Urothelium cell line (cell line): ENCODE results near the gene SCN8A.

Source experiments
- DNase-seq: peaks from one replicate; pipeline ENCODE4 v3.0.0; 2011; ENCODE audit warnings: low spot score, mixed read lengths
- FAIRE-seq: peaks from 2 replicates; lab custom pipeline; 2011; peaks lifted over from hg19 to GRCh38; lab: Jason Lieb, UNC

Gene SCN8A

DNA sequence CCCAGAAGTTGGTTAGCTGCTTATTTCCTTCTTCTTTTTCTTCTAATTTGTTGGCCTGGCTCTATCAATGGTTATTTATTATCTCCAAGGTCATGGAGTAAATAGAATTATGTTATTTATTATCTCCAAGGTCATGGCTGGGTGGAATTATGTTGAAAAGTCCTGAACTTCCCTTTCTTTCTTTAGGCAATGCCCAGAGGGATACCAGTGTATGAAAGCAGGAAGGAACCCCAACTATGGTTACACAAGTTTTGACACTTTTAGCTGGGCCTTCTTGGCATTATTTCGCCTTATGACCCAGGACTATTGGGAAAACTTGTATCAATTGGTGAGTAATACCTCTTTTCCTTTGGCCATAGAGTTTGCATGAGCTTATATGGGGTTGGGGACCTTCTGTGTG lies 111.6 kb downstream of the SCN8A start:
- FAIRE-seq (no peak), DNase-seq (no peak)

DNA sequence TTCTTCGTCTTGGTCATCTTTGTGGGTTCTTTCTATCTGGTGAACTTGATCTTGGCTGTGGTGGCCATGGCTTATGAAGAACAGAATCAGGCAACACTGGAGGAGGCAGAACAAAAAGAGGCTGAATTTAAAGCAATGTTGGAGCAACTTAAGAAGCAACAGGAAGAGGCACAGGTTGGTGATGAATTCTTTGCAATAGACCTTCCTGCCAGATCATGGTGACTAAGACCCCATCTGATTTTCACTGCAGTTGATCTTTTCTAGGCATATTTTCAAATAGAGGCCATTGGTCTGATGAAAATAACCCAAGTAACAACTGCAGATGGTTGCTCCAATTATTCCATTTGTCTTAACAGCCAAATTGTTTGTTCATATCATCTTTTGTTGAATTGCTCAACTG lies 114.4 kb downstream of the SCN8A start:
- DNase-seq (no peak), FAIRE-seq (no peak)

GRCh38 chr12:51706206-51706605 lies 115.2 kb downstream of the SCN8A start:
- no peak for FAIRE-seq
- DNase-seq, result no peak

- DNase-seq (no peak), FAIRE-seq (no peak)
Observed at GRCh38 chr12:51714666-51715065, 123.6 kb downstream of the SCN8A start.

GRCh38 chr12:51717326-51717925 lies 126.4 kb downstream of the SCN8A start:
- FAIRE-seq (no peak), DNase-seq (no peak)

DNA sequence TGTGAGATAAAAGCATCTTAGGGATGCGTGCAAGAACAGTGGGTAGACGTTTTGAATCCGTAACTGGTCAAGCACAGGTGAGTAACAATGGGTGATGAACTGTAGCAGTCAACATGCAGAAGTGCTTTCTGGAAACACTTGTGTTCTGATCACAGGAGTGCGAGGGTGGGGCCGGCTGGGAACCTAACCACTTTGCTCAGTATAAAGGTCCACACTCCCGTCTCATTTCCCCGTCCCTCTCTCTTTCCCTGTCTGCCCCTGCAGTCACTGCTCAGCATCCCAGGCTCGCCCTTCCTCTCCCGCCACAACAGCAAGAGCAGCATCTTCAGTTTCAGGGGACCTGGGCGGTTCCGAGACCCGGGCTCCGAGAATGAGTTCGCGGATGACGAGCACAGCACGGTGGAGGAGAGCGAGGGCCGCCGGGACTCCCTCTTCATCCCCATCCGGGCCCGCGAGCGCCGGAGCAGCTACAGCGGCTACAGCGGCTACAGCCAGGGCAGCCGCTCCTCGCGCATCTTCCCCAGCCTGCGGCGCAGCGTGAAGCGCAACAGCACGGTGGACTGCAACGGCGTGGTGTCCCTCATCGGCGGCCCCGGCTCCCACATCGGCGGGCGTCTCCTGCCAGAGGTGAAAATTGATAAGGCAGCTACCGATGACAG lies 130.4 kb downstream of the SCN8A start:
- DNase-seq, result no peak
- no peak for FAIRE-seq

- DNase-seq (no peak), FAIRE-seq (no peak)
Observed at GRCh38 chr12:51722431-51722830, 131.4 kb downstream of the SCN8A start.

DNA sequence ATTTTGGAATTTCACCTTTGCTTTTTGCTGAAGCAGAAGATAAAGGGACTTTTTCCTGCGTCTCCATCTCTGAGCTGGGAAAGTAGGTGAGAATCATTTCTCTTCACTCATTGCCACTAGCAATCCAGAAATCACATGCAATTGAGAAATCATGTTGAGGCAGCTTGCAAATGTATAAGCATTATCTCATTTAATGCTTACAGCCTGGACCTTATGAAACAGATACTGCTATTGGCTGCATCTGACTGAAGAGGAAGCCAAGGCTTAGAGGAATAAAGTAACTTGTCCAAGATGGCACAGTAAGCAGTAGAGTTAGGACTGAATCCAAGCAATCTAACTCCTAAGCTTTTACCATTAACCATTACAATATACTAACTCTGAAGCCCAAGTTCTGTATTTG lies 135.1 kb downstream of the SCN8A start:
- DNase-seq (no peak), FAIRE-seq (no peak)

- DNase-seq, result no peak
- no peak for FAIRE-seq
Observed at GRCh38 chr12:51726931-51727330, 135.9 kb downstream of the SCN8A start.

GRCh38 chr12:51729331-51729730 lies 138.3 kb downstream of the SCN8A start:
- FAIRE-seq (no peak), DNase-seq (no peak)

- DNase-seq, result no peak
- FAIRE-seq, result no peak
Observed at GRCh38 chr12:51730745-51731144, 139.7 kb downstream of the SCN8A start.

- FAIRE-seq, result no peak
- DNase-seq, result no peak
Observed at GRCh38 chr12:51740536-51740935, 149.5 kb downstream of the SCN8A start.

DNA sequence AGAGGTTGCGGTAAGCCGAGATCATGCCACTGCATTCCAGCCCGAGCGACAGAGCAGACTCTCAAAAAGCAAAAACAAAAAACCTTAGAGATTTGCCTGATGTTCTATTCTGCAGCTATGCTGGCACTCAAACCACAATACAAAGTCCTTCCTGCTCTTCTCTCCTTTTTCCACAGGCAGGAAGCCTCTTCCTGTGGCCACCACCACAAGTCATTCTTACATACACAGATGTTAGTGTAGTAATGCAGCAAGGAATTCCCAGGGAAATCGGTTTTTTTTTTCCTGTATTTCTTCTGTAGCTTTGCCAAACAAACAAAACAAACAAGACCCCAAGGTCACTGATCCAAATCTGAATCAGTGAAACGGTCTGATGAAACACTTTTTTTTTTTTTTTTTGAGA lies 153.2 kb downstream of the SCN8A start:
- DNase-seq (no peak), FAIRE-seq (no peak)

GRCh38 chr12:51744957-51745356 lies 153.9 kb downstream of the SCN8A start:
- FAIRE-seq, result no peak
- DNase-seq, result no peak

DNA sequence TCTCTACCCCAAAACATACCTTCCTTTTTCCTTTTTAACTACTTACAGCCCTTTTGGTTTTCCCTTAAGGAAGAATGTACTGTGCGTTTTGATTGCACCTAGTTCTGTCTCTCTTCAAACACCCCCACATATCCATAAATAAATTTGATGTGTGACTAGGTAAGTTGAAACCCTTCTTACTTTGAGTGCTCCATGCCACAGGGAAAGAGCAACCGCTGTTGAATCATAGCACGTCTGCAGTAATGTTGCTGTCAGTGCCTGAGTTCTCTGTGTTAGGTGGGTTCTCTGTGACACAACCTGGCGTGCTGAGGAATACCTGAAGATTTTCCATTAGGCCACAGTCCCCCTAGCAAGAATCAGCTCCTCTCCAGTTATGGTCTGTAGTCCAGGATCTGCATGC lies 155.4 kb downstream of the SCN8A start:
- FAIRE-seq (no peak), DNase-seq (no peak)

- no peak for FAIRE-seq
Observed at GRCh38 chr12:51748235-51748634, 157.2 kb downstream of the SCN8A start.

DNA sequence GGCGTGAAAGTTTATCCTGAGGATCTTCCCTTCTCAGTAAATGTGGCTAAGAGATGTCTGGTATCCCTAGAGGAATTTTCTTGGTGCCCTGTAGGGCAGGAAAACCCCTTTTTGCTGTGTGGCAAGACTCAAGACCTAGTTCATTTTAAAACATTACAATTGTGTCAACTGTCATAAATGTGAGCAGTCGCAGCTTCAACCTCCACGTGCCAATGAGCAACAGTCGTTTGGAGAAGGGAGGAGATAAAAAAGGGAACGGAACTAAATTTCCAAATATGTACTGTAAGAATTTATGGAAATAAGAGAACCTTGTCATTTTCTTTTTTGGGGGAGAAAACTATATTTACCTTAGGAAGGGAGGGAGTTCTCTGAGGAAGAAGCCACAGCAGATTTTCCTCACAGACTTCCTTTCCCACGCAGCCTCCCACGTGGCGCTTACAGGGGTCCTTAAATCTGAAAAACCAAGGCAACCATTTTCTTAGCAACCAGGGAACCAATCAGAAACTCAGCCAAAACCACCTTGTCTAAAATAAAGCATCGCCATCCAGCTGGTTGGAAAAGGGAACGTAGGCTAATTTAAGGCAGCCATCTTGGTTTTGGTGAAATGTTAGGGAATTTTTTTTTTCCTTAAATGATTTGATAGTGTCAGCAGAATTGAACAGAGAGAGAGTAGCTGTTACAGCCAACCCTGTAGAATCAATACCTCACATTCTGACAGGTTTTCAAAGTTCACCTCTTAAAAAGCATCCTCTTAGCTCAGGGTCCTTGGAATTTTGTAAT lies 158.4 kb downstream of the SCN8A start:
- no peak for FAIRE-seq
- DNase-seq, result no peak

More at GRCh38 chr12:51748235-51748634, 157.2 kb downstream of the SCN8A start:
- no peak for DNase-seq

DNA sequence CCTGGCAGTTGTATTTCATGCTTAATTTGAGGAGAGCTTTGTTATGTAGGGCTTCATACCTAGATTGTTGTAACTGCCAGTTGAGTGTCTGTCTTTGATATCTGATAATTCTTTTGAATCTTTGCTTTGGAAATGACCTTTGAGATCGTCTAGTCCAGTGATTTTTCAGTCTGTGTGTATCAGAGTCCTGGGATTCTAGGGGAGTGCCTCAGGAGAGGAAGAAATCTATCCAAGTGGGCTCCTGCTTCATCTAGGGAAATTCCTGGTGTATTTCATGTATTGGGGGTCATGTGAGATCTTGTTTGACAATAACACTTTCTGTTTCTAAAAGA lies 158.9 kb downstream of the SCN8A start:
- DNase-seq (no peak), FAIRE-seq (no peak)

DNA sequence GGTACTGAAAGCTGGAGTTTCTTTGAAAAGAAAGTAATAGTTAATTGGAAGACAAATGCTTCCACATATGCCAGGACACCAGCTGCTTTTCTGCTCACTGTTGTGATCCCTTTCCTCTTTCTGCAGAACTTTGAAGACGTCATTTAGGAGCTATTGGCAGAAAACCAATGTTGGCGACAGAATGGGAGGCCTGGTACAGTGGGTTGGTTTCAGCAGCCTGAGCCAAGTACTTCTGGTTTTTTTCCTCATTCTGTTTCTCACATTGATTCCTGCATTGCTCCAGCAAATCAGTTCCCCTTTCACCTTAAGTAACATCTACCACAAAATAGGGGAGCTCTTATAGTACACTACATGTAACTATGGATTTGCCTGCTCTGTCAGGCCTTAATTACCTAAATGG lies 160.6 kb downstream of the SCN8A start:
- FAIRE-seq (no peak), DNase-seq (no peak)

DNA sequence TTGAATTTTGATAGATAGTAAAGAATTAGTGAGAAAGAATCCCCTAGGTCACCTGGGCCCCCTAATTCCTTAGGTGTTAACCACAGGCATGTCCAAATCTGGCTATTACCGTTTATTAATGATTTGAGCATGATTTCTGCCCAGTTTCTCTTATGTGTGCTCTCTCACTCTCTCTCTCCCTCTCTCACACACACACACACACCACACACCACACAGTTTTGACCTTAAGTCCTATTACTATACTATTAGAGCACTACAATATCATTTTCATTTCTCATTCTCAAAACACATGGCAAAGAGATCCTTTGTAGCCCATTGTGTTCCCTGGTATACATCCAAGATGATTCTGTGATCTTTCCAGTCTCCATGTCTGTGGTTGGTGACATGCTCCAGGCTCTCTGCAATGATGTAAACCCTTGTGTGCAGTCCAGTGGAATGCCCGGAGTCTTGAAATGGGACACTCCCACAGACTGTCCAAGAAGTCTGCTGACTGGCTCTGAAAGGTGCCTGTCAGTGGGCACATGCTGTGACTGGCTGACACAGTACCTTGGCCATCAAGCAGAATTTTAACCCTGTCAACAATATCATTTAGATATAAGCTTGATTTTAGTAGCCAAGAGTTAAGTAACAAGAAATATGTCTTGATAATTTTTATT lies 161.3 kb downstream of the SCN8A start:
- peak; percentile 18 for DNase-seq
- no peak for FAIRE-seq

- DNase-seq (no peak), FAIRE-seq (no peak)
Observed at GRCh38 chr12:51753980-51754675, 163.1 kb downstream of the SCN8A start.
